Measurements from ENCODE around the gene TMEM203.

Gene TMEM203

GRCh38 chr9:137215196-137215986 is 9.9 kb upstream of the TMEM203 start:
- Histone ChIP-seq H3K9me2 (replicated peaks; ENCODE audit: insufficient read depth, low read length) (no peaks in the 10 kb centered on the region), H3K9ac (ENCODE audit: low read length) (no peak overlapping the region), H3K9me3 (replicated peaks; ENCODE audit: insufficient read depth, low read length) (no peaks in the 10 kb centered on the region), H3K27ac (ENCODE audit: low read length) (no peak overlapping the region), H2AFZ (ENCODE audit: low read length) (no peak overlapping the region), H3K4me2 (ENCODE audit: low read depth, low read length) (no peak overlapping the region), H3K4me3 (ENCODE audit: low read length) (no peak overlapping the region), H3K4me1 (ENCODE audit: low read length) (no peaks in the 10 kb centered on the region), H3F3A (ENCODE audit: insufficient read depth, low read length) (no peaks in the 10 kb centered on the region), H3K36me3 (replicated peaks; ENCODE audit: insufficient read depth, low read length) (no peaks in the 10 kb centered on the region), H4K20me1 (ENCODE audit: insufficient read depth, low read length) (no peaks in the 10 kb centered on the region), H3K79me2 (ENCODE audit: low read length) (no peaks in the 10 kb centered on the region), H3K27me3 (replicated peaks; ENCODE audit: insufficient read depth, low read length) (no peaks in the 10 kb centered on the region)
- TF ChIP-seq CTCF (IDR thresholded peaks at IDR 0.05; ENCODE audit: low read length) (no peak), EZH2 (optimal IDR thresholded peaks at IDR 0.05; ENCODE audit: low read depth, low read length) (no peak), EZH2phosphoT487 (IDR thresholded peaks at IDR 0.05; ENCODE audit: low read length) (no peak)
- DNase-seq: no peak

- H3K27me3 ChIP-seq (replicated peaks; ENCODE audit: insufficient read depth, low read length): no peaks in the 10 kb centered on the region
- H3K36me3 ChIP-seq (replicated peaks; ENCODE audit: insufficient read depth, low read length): no peaks in the 10 kb centered on the region
- no peaks in the 10 kb centered on the region for H3K4me1 ChIP-seq (ENCODE audit: low read length)
- DNase-seq: no peak
- H3K27ac ChIP-seq (ENCODE audit: low read length): no peak overlapping the region
- H3K9ac ChIP-seq (ENCODE audit: low read length): no peak overlapping the region
- TF ChIP-seq EZH2phosphoT487 (IDR thresholded peaks at IDR 0.05; ENCODE audit: low read length): no peak
- TF ChIP-seq CTCF (IDR thresholded peaks at IDR 0.05; ENCODE audit: low read length): no peak
- TF ChIP-seq EZH2 (optimal IDR thresholded peaks at IDR 0.05; ENCODE audit: low read depth, low read length): no peak
- H3K4me2 ChIP-seq (ENCODE audit: low read depth, low read length): no peak overlapping the region
- no peaks in the 10 kb centered on the region for H3K79me2 ChIP-seq (ENCODE audit: low read length)
- H2AFZ ChIP-seq (ENCODE audit: low read length): no peak overlapping the region
- no peaks in the 10 kb centered on the region for H3F3A ChIP-seq (ENCODE audit: insufficient read depth, low read length)
- no peak overlapping the region for H3K4me3 ChIP-seq (ENCODE audit: low read length)
- H3K9me3 ChIP-seq (replicated peaks; ENCODE audit: insufficient read depth, low read length): no peaks in the 10 kb centered on the region
- H4K20me1 ChIP-seq (ENCODE audit: insufficient read depth, low read length): no peaks in the 10 kb centered on the region
- H3K9me2 ChIP-seq (replicated peaks; ENCODE audit: insufficient read depth, low read length): no peaks in the 10 kb centered on the region
These were observed 9.2 kb upstream of the TMEM203 start for GRCh38 chr9:137214620-137215019.

- no peaks in the 10 kb centered on the region for H3K9me2 ChIP-seq (replicated peaks; ENCODE audit: insufficient read depth, low read length)
- H3K4me3 ChIP-seq (ENCODE audit: low read length): no peak overlapping the region
- H2AFZ ChIP-seq (ENCODE audit: low read length): no peak overlapping the region
- H3K27ac ChIP-seq (ENCODE audit: low read length): no peak overlapping the region
- H3K9ac ChIP-seq (ENCODE audit: low read length): no peak overlapping the region
- no peaks in the 10 kb centered on the region for H3K79me2 ChIP-seq (ENCODE audit: low read length)
- H3K36me3 ChIP-seq (replicated peaks; ENCODE audit: insufficient read depth, low read length): no peaks in the 10 kb centered on the region
- no peaks in the 10 kb centered on the region for H3K4me1 ChIP-seq (ENCODE audit: low read length)
- H3K9me3 ChIP-seq (replicated peaks; ENCODE audit: insufficient read depth, low read length): no peaks in the 10 kb centered on the region
- H3F3A ChIP-seq (ENCODE audit: insufficient read depth, low read length): no peaks in the 10 kb centered on the region
- no peaks in the 10 kb centered on the region for H3K27me3 ChIP-seq (replicated peaks; ENCODE audit: insufficient read depth, low read length)
- DNase-seq: no peak
- H4K20me1 ChIP-seq (ENCODE audit: insufficient read depth, low read length): no peaks in the 10 kb centered on the region
- no peak for TF ChIP-seq EZH2phosphoT487 (IDR thresholded peaks at IDR 0.05; ENCODE audit: low read length)
- TF ChIP-seq EZH2 (optimal IDR thresholded peaks at IDR 0.05; ENCODE audit: low read depth, low read length): no peak
- no peak for TF ChIP-seq CTCF (IDR thresholded peaks at IDR 0.05; ENCODE audit: low read length)
- H3K4me2 ChIP-seq (ENCODE audit: low read depth, low read length): no peak overlapping the region
These were observed 8.0 kb upstream of the TMEM203 start for GRCh38 chr9:137213160-137214060.
